Thyroid gland (tissue), 4 donors: ENCODE measurements around the gene CRACR2B.

ENCODE experiments used
- POLR2A ChIP-seq, 2 donors: fragments of 450-650 bp; IDR thresholded peaks; one replicate each; pipeline ENCODE4 v1.6.1; 2017; ENCODE audit warnings: antibody characterized with exemption in 2 of 2, mild to moderate bottlenecking in 2 of 2, moderate library complexity in 1 of 2
- TF ChIP-seq, protein P1 (sequence below), 6 experiments: fragments of 200-600 bp in 3 of 6; fragments of 450-650 bp in 3 of 6; sonication (generic) in 3 of 6; IDR thresholded peaks; one replicate each; pipeline ENCODE4 v1.5.1; 2016 to 2019; ENCODE audit warnings: antibody characterized with exemption in 6 of 6, mild to moderate bottlenecking in 2 of 6, inconsistent platforms in 1 of 6, moderate library complexity in 1 of 6

DNA sequence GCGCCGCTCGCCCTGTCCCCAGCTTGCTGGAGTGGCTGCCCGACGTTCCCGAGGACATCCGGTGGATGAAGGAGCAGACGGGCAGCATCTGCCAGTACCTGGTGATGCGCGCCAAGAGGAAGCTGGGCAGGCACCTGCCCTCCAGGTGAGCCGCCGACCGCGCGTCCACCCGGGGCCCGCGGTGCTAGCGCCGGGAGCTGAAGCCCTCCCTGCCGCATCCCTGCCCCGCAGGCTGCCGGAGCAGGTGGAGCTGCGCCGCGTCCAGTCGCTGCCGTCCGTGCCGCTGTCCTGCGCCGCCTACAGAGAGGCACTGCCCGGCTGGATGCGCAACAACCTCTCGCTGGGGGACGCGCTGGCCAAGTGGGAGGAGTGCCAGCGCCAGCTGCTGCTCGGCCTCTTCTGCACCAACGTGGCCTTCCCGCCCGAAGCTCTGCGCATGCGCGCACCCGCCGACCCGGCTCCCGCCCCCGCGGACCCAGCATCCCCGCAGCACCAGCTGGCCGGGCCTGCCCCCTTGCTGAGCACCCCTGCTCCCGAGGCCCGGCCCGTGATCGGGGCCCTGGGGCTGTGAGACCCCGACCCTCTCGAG lies 3.3 kb upstream of the CRACR2B start:
- TF ChIP-seq, protein P1, sequence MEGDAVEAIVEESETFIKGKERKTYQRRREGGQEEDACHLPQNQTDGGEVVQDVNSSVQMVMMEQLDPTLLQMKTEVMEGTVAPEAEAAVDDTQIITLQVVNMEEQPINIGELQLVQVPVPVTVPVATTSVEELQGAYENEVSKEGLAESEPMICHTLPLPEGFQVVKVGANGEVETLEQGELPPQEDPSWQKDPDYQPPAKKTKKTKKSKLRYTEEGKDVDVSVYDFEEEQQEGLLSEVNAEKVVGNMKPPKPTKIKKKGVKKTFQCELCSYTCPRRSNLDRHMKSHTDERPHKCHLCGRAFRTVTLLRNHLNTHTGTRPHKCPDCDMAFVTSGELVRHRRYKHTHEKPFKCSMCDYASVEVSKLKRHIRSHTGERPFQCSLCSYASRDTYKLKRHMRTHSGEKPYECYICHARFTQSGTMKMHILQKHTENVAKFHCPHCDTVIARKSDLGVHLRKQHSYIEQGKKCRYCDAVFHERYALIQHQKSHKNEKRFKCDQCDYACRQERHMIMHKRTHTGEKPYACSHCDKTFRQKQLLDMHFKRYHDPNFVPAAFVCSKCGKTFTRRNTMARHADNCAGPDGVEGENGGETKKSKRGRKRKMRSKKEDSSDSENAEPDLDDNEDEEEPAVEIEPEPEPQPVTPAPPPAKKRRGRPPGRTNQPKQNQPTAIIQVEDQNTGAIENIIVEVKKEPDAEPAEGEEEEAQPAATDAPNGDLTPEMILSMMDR (IDR thresholded peaks at IDR 0.05), result no peak
- TF ChIP-seq POLR2A (IDR thresholded peaks at IDR 0.05), result no peak
